Astrocyte of the cerebellum (primary cell): Measurements from ENCODE around the gene C1QTNF3.

Source experiments
- DNase-seq: peaks from one replicate; pipeline ENCODE4 v3.0.0-alpha.2; 2011; ENCODE audit warnings: low read depth
- H3K4me3 ChIP-seq: 2 replicates; pipeline ENCODE4 v1.5.1; 2011; ENCODE audit warnings: mild to moderate bottlenecking, low read depth, low read length, moderate library complexity
- in situ Hi-C: cut with HindIII; loops from 2 replicates; pipeline ENCODE4 v1.10.0; 2017; ENCODE audit warnings: low sequenced_read_pairs
- TF ChIP-seq, protein P1 (sequence below): IDR thresholded peaks from 2 replicates; pipeline ENCODE4 v1.5.1; 2012; ENCODE audit warnings: low read length, low read depth, moderate library complexity, mild to moderate bottlenecking; ENCODE audit errors: missing control alignments

The C1QTNF3 gene

DNA sequence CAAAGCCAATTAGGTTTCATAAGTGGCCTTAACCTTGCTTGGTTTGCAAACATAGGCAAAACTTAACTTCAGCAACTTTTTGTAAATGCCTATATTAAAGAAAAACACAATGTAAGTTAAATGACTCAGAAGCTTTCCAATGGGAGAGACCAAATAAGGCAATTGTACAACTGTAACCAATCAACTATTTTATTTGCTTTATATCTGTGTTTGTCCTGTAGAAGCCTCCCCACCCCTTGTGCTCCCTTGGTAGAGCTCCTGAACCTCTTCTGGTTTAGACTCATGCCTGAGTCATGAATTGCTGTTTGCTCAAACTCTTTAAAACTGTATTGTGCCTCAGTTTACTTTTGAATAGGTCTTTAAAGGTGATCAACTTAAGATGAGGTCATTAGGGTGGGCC is 3.0 kb upstream of the C1QTNF3 start:
- no peak for DNase-seq
- H3K4me3 ChIP-seq: no peak overlapping the region
- in situ Hi-C loops: no loop called here
- TF ChIP-seq, protein P1, sequence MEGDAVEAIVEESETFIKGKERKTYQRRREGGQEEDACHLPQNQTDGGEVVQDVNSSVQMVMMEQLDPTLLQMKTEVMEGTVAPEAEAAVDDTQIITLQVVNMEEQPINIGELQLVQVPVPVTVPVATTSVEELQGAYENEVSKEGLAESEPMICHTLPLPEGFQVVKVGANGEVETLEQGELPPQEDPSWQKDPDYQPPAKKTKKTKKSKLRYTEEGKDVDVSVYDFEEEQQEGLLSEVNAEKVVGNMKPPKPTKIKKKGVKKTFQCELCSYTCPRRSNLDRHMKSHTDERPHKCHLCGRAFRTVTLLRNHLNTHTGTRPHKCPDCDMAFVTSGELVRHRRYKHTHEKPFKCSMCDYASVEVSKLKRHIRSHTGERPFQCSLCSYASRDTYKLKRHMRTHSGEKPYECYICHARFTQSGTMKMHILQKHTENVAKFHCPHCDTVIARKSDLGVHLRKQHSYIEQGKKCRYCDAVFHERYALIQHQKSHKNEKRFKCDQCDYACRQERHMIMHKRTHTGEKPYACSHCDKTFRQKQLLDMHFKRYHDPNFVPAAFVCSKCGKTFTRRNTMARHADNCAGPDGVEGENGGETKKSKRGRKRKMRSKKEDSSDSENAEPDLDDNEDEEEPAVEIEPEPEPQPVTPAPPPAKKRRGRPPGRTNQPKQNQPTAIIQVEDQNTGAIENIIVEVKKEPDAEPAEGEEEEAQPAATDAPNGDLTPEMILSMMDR: no peak

GRCh38 chr5:34045023-34045422 is 2.0 kb upstream of the C1QTNF3 start:
- in situ Hi-C loops: no loop called here
- TF ChIP-seq, protein P1: no peak
- no peak for DNase-seq
- H3K4me3 ChIP-seq: no peak overlapping the region

- in situ Hi-C loops: no loop called here
- TF ChIP-seq, protein P1: no peak
- DNase-seq: no peak
- no peak overlapping the region for H3K4me3 ChIP-seq
Observed at GRCh38 chr5:34042321-34042720, 692 bp downstream of the C1QTNF3 start.

GRCh38 chr5:34041247-34041972 is 1.6 kb downstream of the C1QTNF3 start:
- DNase-seq: no peak
- TF ChIP-seq, protein P1: no peak
- in situ Hi-C loops: no loop called here
- no peak overlapping the region for H3K4me3 ChIP-seq

DNA sequence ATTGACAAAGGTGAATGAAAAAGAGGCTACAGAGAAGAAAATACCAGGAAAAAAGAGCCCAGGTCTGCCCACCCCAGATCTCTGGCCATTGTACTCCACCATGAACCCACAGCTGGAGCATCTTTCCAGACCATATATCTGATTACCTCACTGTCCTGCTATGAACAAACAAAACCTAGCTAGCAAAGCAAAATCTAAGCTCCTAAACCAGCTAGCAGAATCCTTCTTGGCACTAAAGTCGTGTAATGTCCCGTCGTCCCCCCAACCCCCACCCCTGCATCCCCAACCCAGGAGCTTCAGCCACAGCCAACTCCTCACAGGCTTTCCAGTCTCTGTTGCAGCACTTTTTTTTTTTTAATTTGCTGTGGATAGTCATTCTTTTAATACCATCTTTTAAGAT is 2.5 kb downstream of the C1QTNF3 start:
- in situ Hi-C loops: no loop called here
- no peak for DNase-seq
- TF ChIP-seq, protein P1: no peak
- H3K4me3 ChIP-seq: no peak overlapping the region

DNA sequence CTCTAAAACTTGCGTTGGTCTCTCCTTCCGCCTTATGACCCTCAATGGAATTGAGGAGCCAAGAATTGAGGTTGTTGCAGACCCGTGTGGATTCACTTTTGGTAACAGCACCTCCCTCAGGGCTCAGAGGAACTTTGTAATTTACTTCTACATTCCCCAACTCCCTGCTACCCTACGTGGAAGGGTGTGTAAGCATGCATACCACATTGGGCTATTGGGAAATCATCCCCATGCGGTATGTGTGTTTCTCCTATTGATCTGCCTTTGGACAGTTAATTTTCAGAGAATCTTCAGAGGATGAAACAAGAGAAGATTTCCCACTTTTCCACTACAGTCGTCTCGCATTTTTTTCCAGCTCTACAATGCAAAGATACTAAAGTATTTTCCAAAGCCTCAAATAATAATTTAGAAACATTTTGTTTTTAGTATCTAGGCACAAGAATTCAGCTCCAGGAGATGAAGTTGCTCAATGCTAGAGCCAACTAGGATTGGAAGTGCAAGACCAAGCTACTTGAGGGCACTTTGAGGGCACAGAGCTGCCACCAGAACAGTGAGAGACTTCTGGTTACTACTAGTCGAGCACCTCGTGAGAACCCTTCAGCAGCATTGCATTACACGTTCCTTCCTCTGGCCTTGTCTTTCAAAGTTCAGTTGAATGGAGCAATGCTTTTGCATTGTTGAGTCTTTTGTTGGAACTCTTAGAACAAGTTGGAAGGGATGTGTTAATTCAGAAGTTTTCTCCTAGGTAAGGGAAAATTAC is 3.4 kb downstream of the C1QTNF3 start:
- TF ChIP-seq, protein P1: no peak
- in situ Hi-C loops: loop anchor here (5.0 kb wide), 1 partner anchor 37 kb away; no protein-coding TSS in a partner anchor
- DNase-seq: no peak
- no peak overlapping the region for H3K4me3 ChIP-seq
